TTC549 (cell line): ENCODE measurements around the gene COL4A3.

ENCODE experiments used
- FAIRE-seq: peaks from 2 replicates; lab custom pipeline; 2012; peaks lifted over from hg19 to GRCh38; lab: Jason Lieb, UNC

The COL4A3 gene

DNA sequence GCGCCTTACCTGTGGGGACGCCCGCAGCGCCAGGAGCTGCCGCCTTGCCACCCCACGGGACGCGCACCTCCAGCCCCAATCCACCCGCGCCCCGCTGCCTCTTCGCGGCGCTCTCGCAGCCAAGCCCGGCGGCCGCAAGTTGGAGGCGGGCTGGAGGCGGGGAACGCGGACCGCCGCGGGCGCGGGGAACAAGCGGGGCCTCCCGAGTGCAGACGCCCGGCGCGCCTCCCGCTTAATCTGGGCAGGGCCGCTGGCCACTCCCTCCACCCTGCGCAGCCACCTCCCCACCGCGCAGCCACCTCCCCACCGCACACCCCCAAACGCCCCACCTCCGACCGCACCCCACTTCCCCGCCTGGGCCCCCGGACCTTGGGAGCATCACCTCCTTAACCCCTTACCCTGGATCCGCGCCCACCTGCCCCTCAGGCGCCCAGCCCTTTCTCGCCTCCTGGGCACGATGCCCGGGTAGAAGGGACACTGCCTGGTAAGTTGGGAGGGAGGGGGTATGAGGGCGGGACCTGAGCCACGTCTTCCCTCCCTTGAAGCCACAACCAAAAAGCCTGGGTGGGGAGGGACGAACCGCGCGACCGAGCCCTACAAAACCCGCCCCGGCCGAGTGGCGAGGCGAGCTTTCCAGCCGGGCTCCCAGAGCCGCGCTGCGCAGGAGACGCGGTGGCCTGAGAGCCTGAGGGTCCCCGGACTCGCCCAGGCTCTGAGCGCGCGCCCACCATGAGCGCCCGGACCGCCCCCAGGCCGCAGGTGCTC lies at the start of gene COL4A3, which contains the start of gene COL4A4:
Gene COL4A3, plus strand, starts transcription at position 627 of the 765 bp plus-strand sequence. Its CDS starts 103 bp downstream, at position 730.
Gene COL4A4, minus strand, starts transcription at position 208 of the 765 bp plus-strand sequence. CDS start 16,722 bp downstream, outside the sequence.
- FAIRE-seq = no peak

- no peak for FAIRE-seq
Observed at GRCh38 chr2:227115761-227116160, 48.7 kb upstream of the COL4A3 start.

DNA sequence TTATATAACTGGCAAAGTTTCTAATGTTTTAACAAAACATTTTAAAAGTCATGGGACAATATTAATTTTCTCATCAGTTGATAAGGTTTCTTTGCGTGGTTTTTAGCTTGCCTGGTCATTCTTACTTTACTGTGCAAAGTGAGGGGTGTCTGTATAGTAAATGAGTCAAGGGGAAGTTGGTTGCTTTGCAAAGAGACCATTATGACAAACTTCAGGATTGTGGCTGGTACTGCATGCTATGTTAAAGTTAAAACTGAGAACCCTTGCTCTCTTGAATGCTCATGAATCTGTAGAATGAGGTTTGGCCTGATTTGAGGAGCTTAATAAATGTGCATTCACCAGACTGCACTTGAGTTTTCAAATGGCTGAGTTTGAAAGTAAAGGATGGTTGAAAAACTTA lies 47.4 kb upstream of the COL4A3 start:
- FAIRE-seq = no peak

GRCh38 chr2:227117852-227118251 lies 46.6 kb upstream of the COL4A3 start:
- no peak for FAIRE-seq

GRCh38 chr2:227118353-227118752 lies 46.1 kb upstream of the COL4A3 start:
- FAIRE-seq = no peak

GRCh38 chr2:227123697-227124096 lies 40.7 kb upstream of the COL4A3 start:
- no peak for FAIRE-seq

DNA sequence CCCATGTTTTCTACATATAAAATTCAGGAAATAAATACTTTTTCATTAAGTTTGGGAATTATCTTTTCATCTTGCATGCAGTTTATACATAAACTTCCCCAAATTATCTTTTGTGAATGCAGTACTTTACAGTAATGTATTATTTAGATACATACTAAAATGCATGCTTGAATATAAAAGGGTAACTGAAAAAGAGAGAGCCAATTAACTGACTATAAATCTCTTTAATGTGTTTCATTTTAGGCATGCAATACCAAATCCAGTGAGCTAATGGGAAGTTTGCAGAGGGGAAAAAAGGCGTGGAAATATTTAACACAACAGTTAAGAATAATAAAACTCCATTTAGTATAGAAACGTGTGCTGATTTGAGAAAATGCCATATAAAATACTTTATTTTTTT lies 39.6 kb upstream of the COL4A3 start:
- FAIRE-seq = no peak

GRCh38 chr2:227125506-227125905 lies 38.9 kb upstream of the COL4A3 start:
- FAIRE-seq = no peak

GRCh38 chr2:227127201-227127600 lies 37.2 kb upstream of the COL4A3 start:
- no peak for FAIRE-seq

DNA sequence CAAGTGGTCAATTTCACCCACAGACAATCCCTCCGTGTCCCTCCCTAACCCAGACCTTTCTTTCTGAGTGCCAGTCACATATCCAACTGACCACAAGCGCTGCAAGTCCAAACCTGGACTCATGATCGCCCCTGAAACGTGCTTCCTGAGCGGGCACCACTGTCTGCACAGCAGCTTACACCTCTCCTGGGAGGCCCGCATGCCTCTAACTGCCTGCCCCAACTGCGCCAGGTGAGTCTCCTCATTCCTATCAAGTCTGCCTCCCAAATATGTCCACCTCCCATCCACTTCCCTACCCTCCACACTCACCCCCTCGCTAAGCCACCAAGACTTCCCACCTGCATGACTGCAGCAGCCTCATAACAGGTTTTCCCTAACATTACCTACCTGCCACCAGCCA lies 33.8 kb upstream of the COL4A3 start:
- FAIRE-seq = no peak

DNA sequence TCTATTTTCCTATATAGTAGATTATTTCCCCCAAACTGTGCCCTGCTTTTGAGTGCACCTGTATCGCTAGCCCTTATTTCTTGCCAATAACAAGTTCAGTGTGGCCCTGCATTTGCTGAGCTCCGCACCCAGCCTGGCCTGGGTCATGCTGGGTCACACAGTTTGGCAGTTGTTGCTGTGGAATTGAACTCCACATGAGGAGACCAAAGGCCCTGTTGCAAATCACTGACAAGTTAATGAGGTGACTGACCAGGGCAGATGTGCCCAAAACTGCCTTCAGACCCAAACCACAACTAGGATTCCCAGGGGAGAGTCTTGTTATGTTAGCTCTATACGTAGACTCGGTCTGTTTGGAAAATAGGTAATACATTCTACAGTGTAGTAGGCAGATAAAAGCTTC lies 31.4 kb upstream of the COL4A3 start:
- no peak for FAIRE-seq

DNA sequence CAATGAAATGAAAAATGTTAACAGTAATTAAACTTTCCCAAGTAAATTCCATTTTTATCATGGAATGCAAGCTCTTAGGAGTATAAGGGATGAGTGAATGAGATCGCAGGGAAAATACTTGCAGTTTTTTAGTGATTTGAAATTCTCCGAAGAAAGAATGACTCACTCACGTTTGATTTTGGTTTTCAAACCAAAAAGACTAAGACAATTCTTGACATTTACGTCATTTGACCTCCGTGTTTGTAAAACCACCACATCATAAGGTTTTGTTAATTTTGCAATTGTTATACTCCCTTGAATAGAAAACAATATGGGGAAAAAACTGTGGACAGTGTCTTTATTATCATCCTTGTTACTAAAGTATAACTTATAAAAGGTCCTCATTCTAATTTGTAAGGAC lies 29.8 kb upstream of the COL4A3 start:
- FAIRE-seq = no peak

DNA sequence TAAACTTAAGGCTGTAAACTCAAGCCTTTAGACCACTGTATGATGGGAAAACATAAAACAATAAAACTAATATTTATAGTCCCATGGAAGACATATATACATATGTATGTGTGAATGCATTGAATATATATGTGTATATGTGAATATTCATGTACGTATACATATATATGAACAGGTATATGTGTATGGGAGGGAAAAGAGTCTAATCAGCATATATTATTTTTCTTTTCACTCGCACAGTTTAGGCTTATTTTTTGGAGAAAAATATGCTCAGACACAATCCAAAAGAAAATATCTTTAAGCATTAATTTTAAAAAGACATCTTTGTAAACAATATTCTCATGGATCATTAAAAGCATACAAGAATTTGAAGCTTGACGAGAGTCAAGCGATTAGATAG lies 23.1 kb upstream of the COL4A3 start:
- no peak for FAIRE-seq

DNA sequence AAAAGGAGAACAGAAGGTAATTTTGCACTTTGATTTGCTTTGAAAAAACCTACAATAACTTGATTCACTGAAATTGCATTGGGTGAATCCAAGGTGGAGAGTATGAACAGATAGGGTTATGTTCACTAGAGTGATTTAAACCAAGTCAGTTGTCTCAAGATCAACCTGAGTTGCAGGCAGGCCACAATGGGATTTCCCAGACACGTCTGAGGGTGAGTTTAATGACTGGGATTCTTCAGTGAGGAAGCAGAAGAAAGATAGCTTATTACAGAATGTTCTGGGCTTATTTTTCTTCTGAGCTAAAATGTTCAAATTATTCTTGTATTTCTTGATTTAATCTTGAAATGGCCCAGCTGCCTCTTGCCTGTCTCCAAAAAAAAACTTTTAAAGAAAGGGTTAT lies 20.5 kb upstream of the COL4A3 start:
- no peak for FAIRE-seq

GRCh38 chr2:227146456-227146855 lies 18.0 kb upstream of the COL4A3 start:
- FAIRE-seq = no peak

- FAIRE-seq = no peak
Observed at GRCh38 chr2:227147023-227147422, 17.4 kb upstream of the COL4A3 start.

DNA sequence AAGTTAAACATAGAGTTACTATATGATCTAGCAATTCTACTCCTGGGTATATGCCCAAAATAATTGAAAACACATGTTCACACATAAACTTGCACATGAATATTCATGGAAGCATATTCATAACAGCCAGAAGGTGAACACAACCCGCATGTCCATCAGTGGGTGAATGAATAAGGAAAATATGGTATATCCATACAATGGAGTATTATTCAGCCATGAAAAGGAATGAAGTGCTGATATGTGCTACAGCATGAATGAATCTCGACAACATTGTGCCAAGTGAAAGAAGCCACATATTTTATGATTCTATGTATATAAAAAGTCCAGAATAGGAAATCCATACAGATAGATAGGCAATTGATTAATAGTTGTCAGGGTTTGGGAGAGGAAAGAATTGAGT lies 16.3 kb upstream of the COL4A3 start:
- FAIRE-seq = no peak

DNA sequence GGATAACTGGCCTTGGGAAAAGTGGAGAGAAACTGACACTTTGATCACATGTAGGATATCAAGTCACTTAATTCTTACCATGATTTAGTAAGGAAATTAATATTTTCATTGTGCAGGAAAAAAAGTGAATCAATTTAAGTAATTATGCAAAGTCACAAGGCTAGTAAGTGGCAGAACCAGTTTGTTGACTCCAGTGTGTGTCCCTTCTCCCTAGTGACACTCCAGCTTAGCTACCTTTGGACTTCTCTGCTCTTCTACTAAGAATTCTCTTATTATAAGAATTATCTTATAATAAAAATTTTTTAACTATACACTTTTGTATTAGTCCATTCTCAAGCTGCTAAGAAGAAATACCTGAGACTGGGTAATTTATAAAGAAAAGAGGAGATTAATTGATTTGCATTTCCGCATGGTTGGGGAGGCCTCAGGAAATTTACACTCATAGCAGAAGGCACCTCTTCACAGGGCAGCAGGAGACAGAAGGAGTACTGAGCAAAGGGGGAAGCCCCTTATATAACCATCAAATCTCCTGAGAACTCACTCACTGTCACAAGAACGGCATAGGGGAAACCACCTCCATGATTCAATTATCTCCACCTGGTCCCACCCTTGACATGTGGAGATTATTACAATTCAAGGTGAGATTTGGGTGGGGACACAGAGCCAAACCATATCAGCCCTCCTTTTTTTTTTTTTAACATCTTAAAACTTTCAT lies 14.0 kb upstream of the COL4A3 start:
- no peak for FAIRE-seq

GRCh38 chr2:227152093-227152766 lies 12.2 kb upstream of the COL4A3 start:
- FAIRE-seq = no peak

DNA sequence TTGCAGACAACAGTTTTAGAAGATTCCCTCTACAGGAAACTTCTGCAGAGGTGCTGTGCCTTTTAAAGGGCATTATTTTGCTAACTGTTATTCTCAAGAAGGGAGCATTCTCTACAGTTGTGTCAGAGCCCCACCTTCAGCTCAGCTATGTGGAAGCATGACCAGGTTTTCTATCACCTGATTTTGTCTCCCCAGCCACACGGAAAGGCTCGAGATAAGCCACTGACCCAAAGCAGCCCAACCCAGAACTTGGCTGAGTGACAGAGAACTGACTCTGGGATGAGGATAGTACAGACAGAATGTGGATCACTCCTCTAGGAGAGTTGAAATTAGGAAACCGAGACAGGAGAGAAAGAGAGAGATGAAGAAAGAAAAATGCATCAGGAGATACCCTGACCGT lies 11.1 kb upstream of the COL4A3 start:
- no peak for FAIRE-seq

DNA sequence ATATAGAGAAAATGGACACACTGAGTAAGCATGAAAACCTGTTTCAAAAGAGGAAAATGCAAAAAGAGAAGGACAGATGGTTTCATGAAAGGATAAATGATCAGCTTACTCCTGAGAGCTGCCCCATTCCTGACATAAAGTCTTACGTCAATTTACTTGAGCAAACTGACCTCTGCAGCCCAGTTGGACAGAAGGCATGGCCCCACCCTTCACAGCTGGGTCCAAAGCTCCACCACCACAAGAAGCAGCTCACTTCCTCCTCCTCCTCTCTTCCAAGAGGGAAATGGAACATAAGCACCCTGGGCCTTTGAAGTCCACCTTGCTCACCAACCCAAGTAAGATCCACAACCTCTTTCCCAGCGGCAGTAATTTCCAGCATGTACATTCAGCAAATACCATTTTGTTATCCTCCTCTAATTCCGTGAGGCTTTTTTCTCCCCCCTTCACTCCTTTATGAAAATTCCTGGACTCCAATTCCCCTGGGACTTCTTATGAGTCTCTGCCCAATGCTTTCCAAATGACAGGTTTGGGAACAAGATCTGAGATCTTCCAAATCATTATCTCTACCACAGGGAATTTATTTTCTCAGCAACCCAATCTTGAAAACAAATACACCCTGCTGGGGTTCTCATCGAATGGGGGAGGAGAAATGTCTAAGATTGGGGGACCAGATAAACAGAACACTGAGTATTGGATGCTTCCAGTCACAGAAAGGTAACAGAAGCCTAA lies 10.5 kb upstream of the COL4A3 start:
- no peak for FAIRE-seq

DNA sequence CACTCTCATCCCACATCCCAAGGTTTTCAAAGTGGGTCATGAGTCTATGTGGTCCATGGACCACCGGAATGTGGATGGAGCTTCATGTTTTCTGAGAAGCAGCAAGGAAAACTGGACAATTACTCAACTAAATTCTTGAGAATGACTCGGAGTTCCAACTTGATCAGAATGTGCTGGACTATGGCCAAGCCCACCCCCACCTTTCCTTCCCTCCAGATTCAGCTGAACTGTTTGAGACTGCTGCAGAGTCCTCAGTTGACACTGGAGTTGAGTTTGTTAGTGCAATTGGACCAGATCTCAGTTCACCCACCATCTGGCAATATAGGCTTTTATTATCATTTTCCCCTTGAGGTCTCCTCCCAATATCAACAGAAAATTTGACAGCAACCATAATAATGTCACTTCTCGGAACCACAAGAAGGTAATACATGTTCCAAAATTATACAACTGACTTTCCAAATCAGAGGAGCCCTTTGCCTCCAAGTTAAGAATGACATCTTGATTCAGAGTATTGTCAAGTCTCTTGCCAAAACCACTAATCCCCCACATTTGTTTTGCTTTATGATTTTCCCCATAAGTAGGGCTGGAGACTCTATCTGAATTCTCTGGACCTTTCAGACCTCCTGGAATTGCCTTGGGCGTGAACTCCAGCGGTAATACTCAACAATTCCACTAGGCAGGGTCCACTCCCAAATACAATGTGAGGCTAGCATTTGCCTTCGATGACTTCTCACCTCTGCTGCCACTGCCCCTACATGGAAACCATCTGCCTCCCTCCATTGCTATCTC lies 9.2 kb upstream of the COL4A3 start:
- no peak for FAIRE-seq
